CD4-positive, alpha-beta T cell treated with Interferon gamma for 1 hour (primary cell): ENCODE results near the gene KCTD17.

Experiments used
- DNase-seq: peaks from one replicate; pipeline ENCODE4 v3.0.0-alpha.2; 2020

KCTD17 gene

GRCh38 chr22:37080838-37081237 lies 29.3 kb downstream of the KCTD17 start:
- DNase-seq, result no peak

- DNase-seq, result no peak
Measured at GRCh38 chr22:37082251-37082873, 30.8 kb downstream of the KCTD17 start.

- no peak for DNase-seq
Measured at GRCh38 chr22:37083914-37084313, 32.4 kb downstream of the KCTD17 start.

GRCh38 chr22:37084385-37084784 lies 32.8 kb downstream of the KCTD17 start:
- DNase-seq, result no peak

- DNase-seq, result no peak
Measured at GRCh38 chr22:37086184-37086583, 34.6 kb downstream of the KCTD17 start.

GRCh38 chr22:37088108-37088605 lies 36.6 kb downstream of the KCTD17 start:
- DNase-seq, result no peak

- no peak for DNase-seq
Measured at GRCh38 chr22:37088750-37089408, 37.3 kb downstream of the KCTD17 start.

GRCh38 chr22:37089434-37089833 lies 37.9 kb downstream of the KCTD17 start:
- DNase-seq, result no peak

- no peak for DNase-seq
Measured at GRCh38 chr22:37090920-37091695, 39.6 kb downstream of the KCTD17 start.

- DNase-seq, result no peak
Measured at GRCh38 chr22:37091994-37092393, 40.5 kb downstream of the KCTD17 start.

GRCh38 chr22:37092997-37093396 lies 41.5 kb downstream of the KCTD17 start:
- no peak for DNase-seq

GRCh38 chr22:37094239-37094638 lies 42.7 kb downstream of the KCTD17 start:
- no peak for DNase-seq

- DNase-seq, result no peak
Measured at GRCh38 chr22:37095113-37095512, 43.6 kb downstream of the KCTD17 start.

GRCh38 chr22:37097346-37097745 lies 45.8 kb downstream of the KCTD17 start:
- no peak for DNase-seq

GRCh38 chr22:37098976-37099591 lies 47.5 kb downstream of the KCTD17 start:
- no peak for DNase-seq

- no peak for DNase-seq
Measured at GRCh38 chr22:37100589-37101127, 49.1 kb downstream of the KCTD17 start.

GRCh38 chr22:37101311-37102066 lies 49.9 kb downstream of the KCTD17 start:
- no peak for DNase-seq

- DNase-seq, result no peak
Measured at GRCh38 chr22:37103151-37103550, 51.6 kb downstream of the KCTD17 start.

GRCh38 chr22:37103656-37104452 lies 52.3 kb downstream of the KCTD17 start:
- DNase-seq, result no peak

- DNase-seq, result no peak
Measured at GRCh38 chr22:37105154-37105553, 53.6 kb downstream of the KCTD17 start.

- DNase-seq, result no peak
Measured at GRCh38 chr22:37105990-37106389, 54.4 kb downstream of the KCTD17 start.
